HepG2 (cell line): ENCODE measurements around the gene EGFL8. TPM values are rescaled to one million over a fixed set of nuclear protein-coding genes. Genes with fewer than 3 reads are reported as not detected.
A peak's percentile ranks its signal among the peaks of the same experiment; 100 is the strongest.

ENCODE experiments used
- CBFB ChIP-seq: sonication (generic); formaldehyde crosslinking; IDR thresholded peaks from 2 replicates; pipeline ENCODE4 v1.4.0; 2020; ENCODE audit warnings: missing genetic modification reagents
- EED ChIP-seq: sonication (generic); formaldehyde crosslinking; IDR thresholded peaks from 2 replicates; pipeline ENCODE4 v1.5.0; 2020; ENCODE audit warnings: mild to moderate bottlenecking, missing genetic modification reagents
- GTF2F1 ChIP-seq: fragments of 150-350 bp; IDR thresholded peaks from 2 replicates; pipeline ENCODE4 v1.6.1; 2014; ENCODE audit warnings: low read length
- HNRNPLL ChIP-seq: fragments of 200-400 bp; formaldehyde crosslinking; IDR thresholded peaks from 2 replicates; pipeline ENCODE4 v1.6.1; 2017; ENCODE audit warnings: mild to moderate bottlenecking, low read depth, low read length; ENCODE audit not compliant: poor library complexity, severe bottlenecking
- MEIS2 ChIP-seq: sonication (generic); formaldehyde crosslinking; IDR thresholded peaks from 2 replicates; pipeline ENCODE4 v1.9.0; 2021; ENCODE audit warnings: mild to moderate bottlenecking, missing genetic modification reagents
- MTF2 ChIP-seq: sonication (generic); formaldehyde crosslinking; IDR thresholded peaks from 2 replicates; pipeline ENCODE4 v1.5.0; 2020; ENCODE audit warnings: missing genetic modification reagents, borderline replicate concordance
- POGK ChIP-seq: sonication (generic); formaldehyde crosslinking; conservative IDR thresholded peaks from 2 replicates; pipeline ENCODE4 v1.8.0; 2022; ENCODE audit warnings: mild to moderate bottlenecking, moderate library complexity, missing genetic modification reagents
- RAD21 ChIP-seq: fragments of 450-650 bp; formaldehyde crosslinking; IDR thresholded peaks from 2 replicates; pipeline ENCODE4 v1.5.0; 2020; ENCODE audit warnings: mild to moderate bottlenecking
- SIX1 ChIP-seq: sonication (generic); formaldehyde crosslinking; IDR thresholded peaks from 2 replicates; pipeline ENCODE4 v1.4.0; 2020; ENCODE audit warnings: missing genetic modification reagents, borderline replicate concordance
- SNRNP70 ChIP-seq: fragments of 200-400 bp; formaldehyde crosslinking; IDR thresholded peaks from 2 replicates; pipeline ENCODE4 v1.6.1; 2017; ENCODE audit warnings: mild to moderate bottlenecking, low read depth, low read length, moderate library complexity
- TOE1 ChIP-seq: sonication (generic); formaldehyde crosslinking; IDR thresholded peaks from 2 replicates; pipeline ENCODE4 v1.4.0; 2020; ENCODE audit warnings: mild to moderate bottlenecking, missing genetic modification reagents
- TRIM24 ChIP-seq: sonication (generic); formaldehyde crosslinking; IDR thresholded peaks from 2 replicates; pipeline ENCODE4 v1.8.0; 2022; ENCODE audit warnings: mild to moderate bottlenecking, missing genetic modification reagents
- XBP1 ChIP-seq: sonication (generic); formaldehyde crosslinking; IDR thresholded peaks from 2 replicates; pipeline ENCODE4 v1.5.0; 2020; ENCODE audit warnings: missing genetic modification reagents
- ZBTB21 ChIP-seq: sonication (generic); formaldehyde crosslinking; IDR thresholded peaks from 2 replicates; pipeline ENCODE4 v1.4.0; 2020; ENCODE audit warnings: missing genetic modification reagents
- ZC3H13 ChIP-seq: sonication (generic); formaldehyde crosslinking; IDR thresholded peaks from 2 replicates; pipeline ENCODE4 v1.8.1; 2023; ENCODE audit warnings: mild to moderate bottlenecking, missing genetic modification reagents, moderate library complexity
- ZFX ChIP-seq: sonication (generic); formaldehyde crosslinking; IDR thresholded peaks from 2 replicates; pipeline ENCODE4 v1.4.0; 2020; ENCODE audit warnings: mild to moderate bottlenecking, low read depth, missing genetic modification reagents, moderate library complexity
- ZNF20 ChIP-seq: sonication (generic); formaldehyde crosslinking; IDR thresholded peaks from 2 replicates; pipeline ENCODE4 v1.4.0; 2020; ENCODE audit warnings: mild to moderate bottlenecking, moderate library complexity, missing genetic modification reagents
- ZNF225 ChIP-seq: sonication (generic); formaldehyde crosslinking; IDR thresholded peaks from 2 replicates; pipeline ENCODE4 v1.4.0; 2020; ENCODE audit warnings: mild to moderate bottlenecking, missing genetic modification reagents
- ZNF256 ChIP-seq: sonication (generic); formaldehyde crosslinking; conservative IDR thresholded peaks from 2 replicates; pipeline ENCODE4 v1.4.0; 2020; ENCODE audit warnings: missing genetic modification reagents
- ZNF30 ChIP-seq: sonication (generic); formaldehyde crosslinking; IDR thresholded peaks from 2 replicates; pipeline ENCODE4 v1.5.0; 2020; ENCODE audit warnings: mild to moderate bottlenecking, missing genetic modification reagents
- ZNF607 ChIP-seq: sonication (generic); formaldehyde crosslinking; IDR thresholded peaks from 2 replicates; pipeline ENCODE4 v1.5.1; 2020; ENCODE audit warnings: missing genetic modification reagents, mild to moderate bottlenecking, borderline replicate concordance
- ZZZ3 ChIP-seq: sonication (generic); formaldehyde crosslinking; IDR thresholded peaks from 2 replicates; pipeline ENCODE4 v1.4.0; 2020; ENCODE audit warnings: missing genetic modification reagents, mild to moderate bottlenecking, borderline replicate concordance
- polyA plus RNA-seq, 8 experiments: library from polyadenylated mRNA; depleted of rRNA in 3 of 8; stranded (reverse) in 7 of 8; unstranded in 1 of 8; fragments of >200 nt; fragmentation: Illumina TruSeq in 4 of 8; extraction: Trizol in 4 of 8; gene quantifications; 2 replicates each; pipeline versions ENCODE4 v1.2.1 to v1.2.3, GENCODE V29; 2011 to 2016; ENCODE audit warnings: low read depth in 4 of 8, missing spikeins in 1 of 8, mixed read lengths in 1 of 8; ENCODE audit not compliant: insufficient read depth in 1 of 8
- total RNA-seq, 5 experiments: library from RNA; depleted of rRNA; stranded (reverse); fragments of >200 nt; fragmentation: Illumina TruSeq; extraction: Trizol; gene quantifications; 2 replicates each; pipeline ENCODE4 v1.2.3, GENCODE V29; 2016; ENCODE audit warnings: low read depth in 1 of 5
- TF ChIP-seq, protein P1 (sequence below): sonication (generic); IDR thresholded peaks from 2 replicates; pipeline ENCODE4 v1.6.1; 2016; ENCODE audit warnings: low read depth, borderline replicate concordance
- TF ChIP-seq, protein P2 (sequence below): IDR thresholded peaks from 2 replicates; pipeline ENCODE4 v1.6.1; 2016; ENCODE audit warnings: missing genetic modification reagents, missing compliant biosample characterization
- TF ChIP-seq, protein P3 (sequence below): sonication (generic); formaldehyde crosslinking; IDR thresholded peaks from 2 replicates; pipeline ENCODE4 v1.5.1; 2020; ENCODE audit warnings: mild to moderate bottlenecking, missing genetic modification reagents, borderline replicate concordance

Gene EGFL8
- total and polyA plus RNA-seq, 2 of the 13 experiments (the other 11 are each of a cell fraction or from before 2014, with no cell fraction given), result 10.0 to 11.5 TPM

GRCh38 chr6:32177183-32177787, 12.9 kb downstream of the EGFL8 start (continued):
- TF ChIP-seq MEIS2 (CRISPR knock-in tag) (no peak), RAD21 (0 out of 2 replicates have a peak, but pooled peaks have one; percentile 11), ZNF607 (peak; percentile 73; the same call in 1 of the 2 replicates), POGK (CRISPR knock-in tag) (peak; percentile 70; the same call in 1 of the 2 replicates), ZNF225 (CRISPR knock-in tag) (no peak), ZZZ3 (no peak), ZFX (CRISPR knock-in tag) (0 out of 2 replicates have a peak, but pooled peaks have one; percentile 13), HNRNPLL (no peak), TOE1 (CRISPR knock-in tag) (no peak), ZNF256 (CRISPR knock-in tag) (no peak), SIX1 (CRISPR knock-in tag) (no peak), ZNF30 (CRISPR knock-in tag) (no peak), CBFB (CRISPR knock-in tag) (no peak), ZC3H13 (CRISPR knock-in tag) (no peak), XBP1 (CRISPR knock-in tag) (no peak), MTF2 (no peak), ZBTB21 (CRISPR knock-in tag) (no peak), SNRNP70 (no peak), EED (CRISPR knock-in tag) (no peak), TRIM24 (CRISPR knock-in tag) (no peak), ZNF20 (CRISPR knock-in tag) (no peak), GTF2F1 (0 out of 2 replicates have a peak, but pooled peaks have one; percentile 14)
- TF ChIP-seq, protein P1, sequence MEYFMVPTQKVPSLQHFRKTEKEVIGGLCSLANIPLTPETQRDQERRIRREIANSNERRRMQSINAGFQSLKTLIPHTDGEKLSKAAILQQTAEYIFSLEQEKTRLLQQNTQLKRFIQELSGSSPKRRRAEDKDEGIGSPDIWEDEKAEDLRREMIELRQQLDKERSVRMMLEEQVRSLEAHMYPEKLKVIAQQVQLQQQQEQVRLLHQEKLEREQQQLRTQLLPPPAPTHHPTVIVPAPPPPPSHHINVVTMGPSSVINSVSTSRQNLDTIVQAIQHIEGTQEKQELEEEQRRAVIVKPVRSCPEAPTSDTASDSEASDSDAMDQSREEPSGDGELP, result no peak
- TF ChIP-seq, protein P2, sequence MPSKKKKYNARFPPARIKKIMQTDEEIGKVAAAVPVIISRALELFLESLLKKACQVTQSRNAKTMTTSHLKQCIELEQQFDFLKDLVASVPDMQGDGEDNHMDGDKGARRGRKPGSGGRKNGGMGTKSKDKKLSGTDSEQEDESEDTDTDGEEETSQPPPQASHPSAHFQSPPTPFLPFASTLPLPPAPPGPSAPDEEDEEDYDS (CRISPR knock-in tag), result peak; percentile 66
- TF ChIP-seq, protein P3, sequence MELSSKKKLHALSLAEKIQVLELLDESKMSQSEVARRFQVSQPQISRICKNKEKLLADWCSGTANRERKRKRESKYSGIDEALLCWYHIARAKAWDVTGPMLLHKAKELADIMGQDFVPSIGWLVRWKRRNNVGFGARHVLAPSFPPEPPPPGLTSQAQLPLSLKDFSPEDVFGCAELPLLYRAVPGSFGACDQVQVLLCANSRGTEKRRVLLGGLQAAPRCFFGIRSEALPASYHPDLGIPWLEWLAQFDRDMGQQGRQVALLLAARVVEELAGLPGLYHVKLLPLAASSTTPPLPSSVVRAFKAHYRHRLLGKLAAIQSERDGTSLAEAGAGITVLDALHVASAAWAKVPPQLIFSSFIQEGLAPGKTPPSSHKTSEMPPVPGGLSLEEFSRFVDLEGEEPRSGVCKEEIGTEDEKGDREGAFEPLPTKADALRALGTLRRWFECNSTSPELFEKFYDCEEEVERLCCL, result peak; percentile 42; the same call in 1 of the 2 replicates
